ENCODE data around the gene PIK3R1. TPM values are rescaled to one million over a fixed set of nuclear protein-coding genes. Genes with fewer than 3 reads are reported as not detected.

Gene PIK3R1
- total RNA-seq, 1 donor from 2014 or later, result 15.5 TPM

DNA sequence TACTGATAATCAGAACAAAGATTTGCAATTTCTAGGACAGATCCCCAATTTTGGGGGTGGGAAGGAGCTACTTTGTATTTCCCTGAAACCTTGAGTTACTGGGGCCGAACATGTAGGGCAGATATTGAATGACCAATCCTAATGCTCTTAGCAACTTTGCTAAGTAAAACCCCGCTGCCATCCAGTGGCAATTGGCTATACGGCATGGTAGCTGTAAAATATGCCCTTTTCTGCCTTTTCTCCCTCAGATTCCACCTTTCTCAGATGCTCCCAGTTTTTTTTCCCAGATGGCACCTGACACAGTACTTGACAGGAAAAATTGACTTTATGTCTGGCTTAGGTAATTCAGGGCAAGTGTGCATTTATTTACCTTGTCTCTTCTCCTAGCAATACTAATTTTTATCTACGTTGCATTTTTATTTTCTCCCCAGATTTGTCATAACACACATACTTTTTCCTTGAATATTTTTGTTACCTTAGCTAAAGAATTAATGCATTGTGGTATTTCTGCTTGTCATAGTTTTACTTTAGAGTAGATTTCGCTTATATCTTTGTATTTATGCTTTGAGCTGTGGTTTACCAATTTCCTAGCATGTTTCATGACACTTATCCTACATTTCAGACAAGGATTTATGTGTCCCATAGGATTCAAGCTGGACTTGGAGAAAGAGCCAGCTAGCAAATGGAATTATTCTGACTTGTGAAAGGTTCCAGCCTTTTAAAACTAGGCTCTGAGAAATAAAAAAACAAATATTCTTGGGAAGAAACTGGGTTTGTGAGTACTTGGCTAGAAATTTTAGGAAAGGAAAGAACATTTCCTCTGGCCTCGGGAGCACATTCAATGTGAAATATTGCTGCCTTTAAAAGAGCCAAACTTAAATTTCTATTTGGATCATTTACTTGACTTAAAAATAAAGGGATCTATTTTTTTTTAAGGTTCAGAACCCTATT is 37.4 kb downstream of the PIK3R1 start:
- Histone ChIP-seq H3K36me3 (ENCODE audit: control insufficient read depth, insufficient read depth, low read length) (peaks cover 4% of the 10 kb centered on the region), H3K4me3 (ENCODE audit: low read depth, low read length) (no peak overlapping the region), H3K27me3 (ENCODE audit: control insufficient read depth, insufficient read depth, low read length) (no peaks in the 10 kb centered on the region)
- peak; percentile 55 for FAIRE-seq
- DNase-seq (ENCODE audit: low read depth), result peak; percentile 60
- TF ChIP-seq, protein P1, sequence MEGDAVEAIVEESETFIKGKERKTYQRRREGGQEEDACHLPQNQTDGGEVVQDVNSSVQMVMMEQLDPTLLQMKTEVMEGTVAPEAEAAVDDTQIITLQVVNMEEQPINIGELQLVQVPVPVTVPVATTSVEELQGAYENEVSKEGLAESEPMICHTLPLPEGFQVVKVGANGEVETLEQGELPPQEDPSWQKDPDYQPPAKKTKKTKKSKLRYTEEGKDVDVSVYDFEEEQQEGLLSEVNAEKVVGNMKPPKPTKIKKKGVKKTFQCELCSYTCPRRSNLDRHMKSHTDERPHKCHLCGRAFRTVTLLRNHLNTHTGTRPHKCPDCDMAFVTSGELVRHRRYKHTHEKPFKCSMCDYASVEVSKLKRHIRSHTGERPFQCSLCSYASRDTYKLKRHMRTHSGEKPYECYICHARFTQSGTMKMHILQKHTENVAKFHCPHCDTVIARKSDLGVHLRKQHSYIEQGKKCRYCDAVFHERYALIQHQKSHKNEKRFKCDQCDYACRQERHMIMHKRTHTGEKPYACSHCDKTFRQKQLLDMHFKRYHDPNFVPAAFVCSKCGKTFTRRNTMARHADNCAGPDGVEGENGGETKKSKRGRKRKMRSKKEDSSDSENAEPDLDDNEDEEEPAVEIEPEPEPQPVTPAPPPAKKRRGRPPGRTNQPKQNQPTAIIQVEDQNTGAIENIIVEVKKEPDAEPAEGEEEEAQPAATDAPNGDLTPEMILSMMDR (IDR thresholded peaks at IDR 0.05; ENCODE audit: insufficient read depth, low read length, severe bottlenecking), result peak; percentile 74

DNA sequence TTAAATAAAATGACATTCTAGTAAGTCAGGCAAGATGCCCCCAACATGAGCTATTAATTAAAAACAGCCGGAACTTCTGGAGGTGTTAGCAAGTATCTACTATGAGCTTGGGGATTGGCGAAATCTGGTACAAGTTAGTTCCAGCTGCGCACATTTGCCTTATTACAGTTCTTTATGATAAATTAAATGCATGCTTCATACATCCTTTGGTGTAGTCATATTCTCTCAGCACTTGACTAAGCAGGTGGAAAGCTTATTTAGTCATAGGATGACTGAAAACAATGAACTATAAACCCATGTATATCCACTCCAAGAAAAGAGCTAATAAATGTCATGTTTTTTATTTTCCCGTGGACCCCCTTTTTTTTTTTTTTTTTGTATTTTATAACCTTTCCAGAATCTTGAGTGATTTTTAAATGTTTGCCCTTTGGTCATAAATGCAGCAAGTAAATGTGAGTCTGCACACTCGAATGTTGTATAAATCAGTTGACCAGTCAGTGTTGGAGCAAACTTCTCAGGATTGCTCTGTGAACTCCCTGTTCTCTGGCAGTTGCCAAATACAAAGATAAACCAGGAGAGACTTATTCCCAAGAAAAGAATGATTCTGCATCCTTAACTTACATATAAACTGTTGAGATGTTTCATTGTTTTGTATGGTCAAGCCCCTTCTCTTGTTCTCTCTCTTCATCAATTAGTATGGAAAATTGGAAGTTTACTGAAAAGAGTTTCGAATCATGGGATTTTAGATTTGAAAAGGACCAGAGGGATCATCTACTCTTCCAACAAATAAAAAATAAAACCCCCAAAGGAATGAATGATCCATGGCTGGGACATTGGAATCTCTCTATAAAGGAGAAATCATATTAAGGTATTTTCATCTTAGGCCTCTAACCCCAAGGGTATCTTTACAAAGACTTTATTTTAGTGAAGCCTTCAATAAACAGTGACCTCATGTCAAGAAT is 38.3 kb downstream of the PIK3R1 start:
- H3K36me3 ChIP-seq (ENCODE audit: control insufficient read depth, insufficient read depth, low read length), result peaks cover 4% of the 10 kb centered on the region
- DNase-seq (ENCODE audit: low read depth) (no peak), FAIRE-seq (no peak)
- H3K4me3 ChIP-seq (ENCODE audit: low read depth, low read length), result no peak overlapping the region
- TF ChIP-seq, protein P1 (IDR thresholded peaks at IDR 0.05; ENCODE audit: insufficient read depth, low read length, severe bottlenecking), result no peak
- H3K27me3 ChIP-seq (ENCODE audit: control insufficient read depth, insufficient read depth, low read length), result no peaks in the 10 kb centered on the region

DNA sequence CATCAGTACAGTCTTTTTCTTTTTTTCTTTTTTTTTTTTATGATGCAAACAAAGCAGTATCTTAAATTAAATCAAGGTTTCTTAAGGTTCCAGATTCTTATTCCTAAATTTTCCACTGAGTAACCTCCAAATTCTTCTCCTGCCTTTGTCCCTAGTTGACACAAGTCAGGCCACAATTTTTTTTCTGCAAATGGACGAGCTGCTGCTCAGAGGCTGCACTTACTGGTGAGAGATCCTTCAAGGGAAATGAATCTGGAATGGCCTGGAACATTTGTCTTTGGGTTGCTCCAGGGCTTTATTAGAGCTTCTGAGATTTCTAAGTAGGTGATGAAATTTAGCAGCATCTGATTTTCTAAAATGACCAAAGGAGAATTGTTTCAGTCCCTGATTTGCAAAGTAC is 39.3 kb downstream of the PIK3R1 start:
- FAIRE-seq (no peak), DNase-seq (ENCODE audit: low read depth) (no peak)
- Histone ChIP-seq H3K4me3 (ENCODE audit: low read depth, low read length) (no peak overlapping the region), H3K36me3 (ENCODE audit: control insufficient read depth, insufficient read depth, low read length) (peaks cover 4% of the 10 kb centered on the region), H3K27me3 (ENCODE audit: control insufficient read depth, insufficient read depth, low read length) (no peaks in the 10 kb centered on the region)
- TF ChIP-seq, protein P1 (IDR thresholded peaks at IDR 0.05; ENCODE audit: insufficient read depth, low read length, severe bottlenecking), result no peak

DNA sequence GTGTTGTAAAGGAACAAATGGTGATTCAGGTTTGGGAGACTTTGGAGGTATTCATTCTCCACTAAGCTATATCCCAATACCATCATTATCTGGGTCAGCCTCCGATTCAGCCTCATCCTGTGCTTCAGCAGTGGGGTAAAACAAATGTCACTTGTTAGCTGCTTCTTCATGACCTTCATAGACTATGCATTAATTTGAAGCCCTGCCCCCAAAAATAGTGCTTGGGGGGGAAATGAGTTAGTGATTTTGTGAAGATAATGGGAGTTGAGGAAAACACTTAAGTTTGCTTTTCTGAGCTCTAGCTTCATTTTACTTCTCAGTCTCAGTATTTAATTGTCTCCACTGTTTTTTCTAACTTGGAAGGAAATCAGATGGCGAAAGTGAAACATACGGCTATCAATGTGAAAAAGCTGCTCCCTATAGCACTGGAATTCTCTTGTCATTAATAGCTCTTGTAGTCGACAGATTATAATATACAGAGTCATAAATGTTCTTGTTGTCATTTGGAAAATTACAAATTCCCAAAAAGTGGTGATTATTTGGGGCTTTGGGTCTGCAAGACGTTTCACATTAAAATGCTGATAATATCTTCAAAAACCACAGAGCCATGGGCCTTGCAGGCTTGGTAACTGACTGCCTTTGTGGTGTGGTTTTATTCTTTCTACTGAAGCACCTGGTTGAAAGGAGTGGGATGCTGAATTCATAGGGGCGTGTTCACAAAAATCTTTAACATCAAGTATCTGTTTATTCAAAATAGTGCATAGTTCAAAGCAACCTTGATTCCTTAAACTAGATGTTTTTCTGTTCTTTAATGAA is 40.0 kb downstream of the PIK3R1 start:
- no peak overlapping the region for H3K4me3 ChIP-seq (ENCODE audit: low read depth, low read length)
- DNase-seq (ENCODE audit: low read depth) (no peak), FAIRE-seq (no peak)
- peaks cover 4% of the 10 kb centered on the region for H3K36me3 ChIP-seq (ENCODE audit: control insufficient read depth, insufficient read depth, low read length)
- no peaks in the 10 kb centered on the region for H3K27me3 ChIP-seq (ENCODE audit: control insufficient read depth, insufficient read depth, low read length)
- TF ChIP-seq, protein P1 (IDR thresholded peaks at IDR 0.05; ENCODE audit: insufficient read depth, low read length, severe bottlenecking), result no peak

DNA sequence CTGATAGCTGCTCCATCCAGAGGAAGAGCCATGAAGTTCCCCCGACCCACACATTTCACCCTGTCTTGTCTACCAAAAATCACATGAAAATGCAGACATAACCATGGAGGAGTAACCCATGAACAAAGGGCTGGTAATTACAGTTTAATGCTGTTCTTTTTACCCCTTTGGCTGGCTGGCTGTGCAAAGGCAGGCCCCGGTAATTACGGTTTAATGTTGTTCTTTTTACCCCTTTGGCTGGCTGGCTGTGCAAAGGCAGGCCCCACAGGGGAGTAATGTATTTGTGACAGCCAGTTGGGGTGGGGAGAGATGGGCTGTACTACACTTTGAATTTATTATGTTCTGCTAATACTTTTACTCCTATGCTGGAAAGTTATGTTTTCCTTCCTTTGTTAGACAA is 41.7 kb downstream of the PIK3R1 start:
- FAIRE-seq (no peak), DNase-seq (ENCODE audit: low read depth) (no peak)
- Histone ChIP-seq H3K4me3 (ENCODE audit: low read depth, low read length) (no peak overlapping the region), H3K27me3 (ENCODE audit: control insufficient read depth, insufficient read depth, low read length) (no peaks in the 10 kb centered on the region), H3K36me3 (ENCODE audit: control insufficient read depth, insufficient read depth, low read length) (peaks cover 4% of the 10 kb centered on the region)
- TF ChIP-seq, protein P1 (IDR thresholded peaks at IDR 0.05; ENCODE audit: insufficient read depth, low read length, severe bottlenecking), result no peak
